Mucosa of descending colon (tissue), 3 donors: ENCODE measurements around the gene DYNLRB1. TPM values are rescaled to one million over a fixed set of nuclear protein-coding genes. Genes with fewer than 3 reads are reported as not detected.

ENCODE experiments used
- ATAC-seq: fragments of 200-7000 bp; cut with Tn5 transposase; one replicate; pipeline ENCODE4 v1.9.1; 2020; ENCODE audit warnings: mild to moderate bottlenecking, moderate library complexity
- DNase-seq, 3 donors: peaks; one replicate each; pipeline ENCODE4 v3.0.0-alpha.2; 2020
- H3K36me3 ChIP-seq: fragments of 200-600 bp; one replicate; pipeline ENCODE4 v1.8.0; 2021; ENCODE audit warnings: low read depth, mild to moderate bottlenecking
- H3K4me1 ChIP-seq: fragments of 200-600 bp; one replicate; pipeline ENCODE4 v1.8.0; 2021; ENCODE audit warnings: low read depth, mild to moderate bottlenecking
- H3K4me3 ChIP-seq: fragments of 200-600 bp; one replicate; pipeline ENCODE4 v1.8.0; 2021; ENCODE audit warnings: mild to moderate bottlenecking
- H3K9me3 ChIP-seq: fragments of 200-600 bp; one replicate; pipeline ENCODE4 v1.8.0; 2021; ENCODE audit warnings: mild to moderate bottlenecking
- intact Hi-C, 2 donors: fragments of 100-400 bp; cut with DNase I in 1 of 2; cut with micrococcal nuclease in 1 of 2; formaldehyde crosslinking; loops; one replicate each; pipeline versions ENCODE4 v1.11.0 to v1.11.1; 2022; cut with DNase I, micrococcal nuclease
- total RNA-seq, 3 donors: library from RNA; stranded (reverse); fragmentation: NEBNext Ultra II Directional in 2 of 3; extraction: Animal tissue kit (Norgen Biotek cat#: 25700) in 2 of 3; gene quantifications; one replicate each; pipeline versions ENCODE4 v1.2.1 to v1.2.4, GENCODE V29; 2021 to 2023
- TF ChIP-seq, protein P1 (sequence below): fragments of 200-600 bp; IDR thresholded peaks from one replicate; pipeline ENCODE4 v1.8.0; 2022; ENCODE audit warnings: antibody characterized with exemption, mild to moderate bottlenecking
- donor health status: DM: no; HTN: no; CAD: no; lungs with moderate emphysema.
- donor health status: DM: no; HTN: no; CAD: no.
- donor health status: DM: no; HTN: yes; CAD: no.

The DYNLRB1 gene
- total RNA-seq, 3 donors from 2014 or later = 110 to 137 (median 119) TPM

DNA sequence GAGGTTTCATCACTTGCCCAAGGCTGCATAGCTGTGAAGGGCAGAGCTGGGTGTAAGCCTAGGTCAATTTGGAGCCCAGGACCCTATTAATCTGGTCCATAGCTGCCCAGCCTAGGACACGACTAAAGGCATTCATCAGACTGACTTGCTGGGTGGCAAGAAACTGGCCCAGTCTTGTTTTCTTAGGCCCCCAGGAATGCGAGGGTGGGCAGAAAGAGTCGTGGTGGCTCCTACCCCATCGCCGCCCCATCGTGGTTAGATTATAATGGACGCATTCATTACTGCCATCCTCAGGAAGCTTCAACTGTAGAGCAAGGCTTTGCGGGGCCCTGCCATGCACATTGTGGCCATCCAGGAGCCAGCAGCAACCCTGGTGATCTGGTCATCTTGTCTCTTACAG is 16.1 kb downstream of the DYNLRB1 start:
- Histone ChIP-seq H3K4me1 (no peaks in the 10 kb centered on the region), H3K36me3 (peaks cover 16% of the 10 kb centered on the region), H3K9me3 (no peaks in the 10 kb centered on the region), H3K4me3 (no peak overlapping the region)
- intact Hi-C loops = no loop called here
- DNase-seq (peak in 1 of 3 donors; percentile 12), ATAC-seq (no peak)
- TF ChIP-seq, protein P1, sequence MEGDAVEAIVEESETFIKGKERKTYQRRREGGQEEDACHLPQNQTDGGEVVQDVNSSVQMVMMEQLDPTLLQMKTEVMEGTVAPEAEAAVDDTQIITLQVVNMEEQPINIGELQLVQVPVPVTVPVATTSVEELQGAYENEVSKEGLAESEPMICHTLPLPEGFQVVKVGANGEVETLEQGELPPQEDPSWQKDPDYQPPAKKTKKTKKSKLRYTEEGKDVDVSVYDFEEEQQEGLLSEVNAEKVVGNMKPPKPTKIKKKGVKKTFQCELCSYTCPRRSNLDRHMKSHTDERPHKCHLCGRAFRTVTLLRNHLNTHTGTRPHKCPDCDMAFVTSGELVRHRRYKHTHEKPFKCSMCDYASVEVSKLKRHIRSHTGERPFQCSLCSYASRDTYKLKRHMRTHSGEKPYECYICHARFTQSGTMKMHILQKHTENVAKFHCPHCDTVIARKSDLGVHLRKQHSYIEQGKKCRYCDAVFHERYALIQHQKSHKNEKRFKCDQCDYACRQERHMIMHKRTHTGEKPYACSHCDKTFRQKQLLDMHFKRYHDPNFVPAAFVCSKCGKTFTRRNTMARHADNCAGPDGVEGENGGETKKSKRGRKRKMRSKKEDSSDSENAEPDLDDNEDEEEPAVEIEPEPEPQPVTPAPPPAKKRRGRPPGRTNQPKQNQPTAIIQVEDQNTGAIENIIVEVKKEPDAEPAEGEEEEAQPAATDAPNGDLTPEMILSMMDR = no peak

DNA sequence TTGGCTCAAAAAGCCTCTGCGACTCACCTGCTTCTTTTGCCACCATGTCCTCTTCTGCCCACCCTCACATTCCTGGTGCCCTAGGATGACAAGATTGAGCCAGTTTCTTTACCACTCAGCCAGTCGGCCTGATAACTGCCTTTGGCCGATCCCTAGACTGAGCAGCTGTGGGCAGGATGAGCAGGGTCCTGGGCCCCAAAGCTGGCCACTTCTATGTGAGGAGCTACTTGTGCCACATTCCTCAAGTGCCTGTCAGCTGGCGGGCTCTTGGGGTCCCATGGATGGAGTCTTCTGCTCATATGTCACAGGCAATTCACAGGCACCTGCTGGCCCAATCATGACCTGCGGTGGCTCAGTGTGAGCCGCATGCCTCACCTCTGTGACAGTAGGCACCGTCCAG is 16.5 kb downstream of the DYNLRB1 start:
- DNase-seq (no peak), ATAC-seq (no peak)
- intact Hi-C loops = no loop called here
- Histone ChIP-seq H3K36me3 (peaks cover 16% of the 10 kb centered on the region), H3K4me3 (no peak overlapping the region), H3K4me1 (no peaks in the 10 kb centered on the region), H3K9me3 (no peaks in the 10 kb centered on the region)
- TF ChIP-seq, protein P1 = no peak

DNA sequence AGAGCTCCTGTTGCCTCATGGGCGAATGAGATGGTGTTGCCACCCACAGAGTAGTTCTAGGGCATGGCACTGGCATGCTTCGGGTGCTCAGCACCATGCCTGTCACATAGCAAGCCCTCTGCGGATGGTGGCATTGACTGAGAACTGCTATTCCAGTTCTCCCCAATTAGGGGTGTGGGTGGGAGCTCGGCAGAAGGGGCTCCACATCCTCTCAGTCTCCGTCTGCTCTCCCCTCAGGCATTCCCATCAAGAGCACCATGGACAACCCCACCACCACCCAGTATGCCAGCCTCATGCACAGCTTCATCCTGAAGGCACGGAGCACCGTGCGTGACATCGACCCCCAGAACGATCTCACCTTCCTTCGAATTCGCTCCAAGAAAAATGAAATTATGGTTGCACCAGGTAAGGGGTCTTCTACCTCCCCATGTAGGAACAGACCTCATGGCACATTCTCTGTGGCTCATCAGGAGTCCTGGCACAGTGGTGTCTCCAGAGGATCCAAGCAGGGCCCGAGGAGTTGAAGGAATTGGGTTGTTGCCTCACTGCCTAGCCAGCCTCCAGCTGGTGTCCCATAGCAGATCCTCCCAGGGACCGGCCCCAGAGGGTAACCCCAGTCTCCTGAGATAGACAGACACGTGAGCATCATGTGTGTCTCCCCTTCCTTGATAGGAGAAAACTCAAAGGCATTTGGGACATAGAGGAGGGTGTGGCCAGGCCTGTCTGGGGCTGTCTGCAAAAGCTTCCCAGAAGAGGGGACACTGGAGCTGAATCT is 18.4 kb downstream of the DYNLRB1 start:
- Histone ChIP-seq H3K4me1 (no peaks in the 10 kb centered on the region), H3K4me3 (no peak overlapping the region), H3K9me3 (no peaks in the 10 kb centered on the region), H3K36me3 (peaks cover 16% of the 10 kb centered on the region)
- TF ChIP-seq, protein P1 = no peak
- ATAC-seq (no peak), DNase-seq (peak in 2 of 3 donors; percentile 17 to 23)
- intact Hi-C loops = no loop called here

DNA sequence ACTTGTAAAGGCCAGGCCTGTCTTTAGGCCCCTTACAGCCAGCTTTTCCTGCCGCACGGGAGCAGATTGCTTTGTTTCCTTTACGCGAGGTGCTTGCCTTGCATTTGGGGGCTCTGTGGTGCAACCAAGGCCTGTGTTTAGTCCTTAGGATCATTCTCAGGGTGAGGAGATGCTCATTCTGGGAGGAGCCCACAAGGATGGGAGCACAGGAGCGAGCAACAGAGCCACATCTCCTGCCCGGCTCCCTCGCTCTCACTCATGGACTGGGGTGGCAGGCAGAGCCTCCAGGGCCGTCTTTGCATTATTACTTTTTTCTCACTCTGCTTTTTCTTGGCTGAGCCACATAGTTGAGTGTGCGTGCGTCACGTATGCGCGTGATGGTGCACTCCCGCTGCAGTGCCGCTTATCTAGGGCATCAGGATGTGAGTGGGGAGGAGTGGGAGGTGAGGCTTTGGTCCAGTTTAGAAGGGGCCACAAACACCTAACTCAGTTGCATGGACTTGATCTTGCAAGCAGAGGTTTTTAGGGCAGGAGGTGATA is 19.1 kb downstream of the DYNLRB1 start:
- H3K36me3 ChIP-seq = peaks cover 16% of the 10 kb centered on the region
- ATAC-seq = no peak
- no peaks in the 10 kb centered on the region for H3K4me1 ChIP-seq
- no peak overlapping the region for H3K4me3 ChIP-seq
- no peaks in the 10 kb centered on the region for H3K9me3 ChIP-seq
- peak in 2 of 3 donors; percentile 10 to 14 for DNase-seq
- intact Hi-C loops = no loop called here
- TF ChIP-seq, protein P1 = no peak

DNA sequence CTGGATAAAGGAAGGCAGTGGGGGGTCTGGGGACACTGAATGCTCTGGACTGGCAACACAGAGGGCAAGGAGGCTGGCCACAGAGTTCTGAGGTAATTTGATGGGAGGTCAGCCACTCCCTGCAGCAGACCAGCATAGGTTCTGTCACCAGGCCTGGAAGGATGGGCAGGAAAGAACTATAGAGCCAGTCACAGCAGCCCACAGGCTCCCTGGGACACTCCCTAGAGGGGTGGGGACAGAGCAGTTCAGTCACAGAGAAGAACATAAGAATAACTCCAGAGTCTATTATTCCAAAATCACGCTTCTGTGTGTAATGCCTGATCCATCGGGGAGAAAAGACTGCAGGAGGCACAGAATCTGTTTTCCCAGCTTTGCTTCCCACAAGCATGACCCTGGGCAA is 19.6 kb downstream of the DYNLRB1 start:
- intact Hi-C loops = no loop called here
- H3K9me3 ChIP-seq = no peaks in the 10 kb centered on the region
- DNase-seq (peak in 1 of 3 donors; percentile 13), ATAC-seq (no peak)
- H3K36me3 ChIP-seq = peaks cover 21% of the 10 kb centered on the region
- no peak overlapping the region for H3K4me3 ChIP-seq
- no peaks in the 10 kb centered on the region for H3K4me1 ChIP-seq
- TF ChIP-seq, protein P1 = no peak
